K562 (cell line): ENCODE data around the gene ZNF189. TPM values are rescaled to one million over a fixed set of nuclear protein-coding genes. Genes with fewer than 3 reads are reported as not detected.

Experiments used
- ATAC-seq: fragments of 200-7000 bp; cut with Tn5 transposase; 3 replicates; pipeline ENCODE4 v1.9.1; 2020; ENCODE audit warnings: moderate library complexity
- BruUV-seq: library from RNA; stranded (reverse); fragments of 400-500 nt; replicated peaks from 2 replicates; lab custom pipeline; 2021; lab: Mats Ljungman, UMichigan
- CTCF ChIA-PET: fragments of 300-600 bp; formaldehyde crosslinking; extraction: SDS; loops from one replicate; lab custom pipeline; 2021; ENCODE audit warnings: low intra/inter-chr PET ratio; lab: Yijun Ruan, JAX
- POLR2A ChIA-PET: fragments of 300-600, 350-650 bp; sonication (Branson Sonifier 250); formaldehyde crosslinking; extraction: SDS; loops from one replicate; lab custom pipeline; 2021; ENCODE audit warnings: antibody characterized with exemption, inconsistent platforms; lab: Yijun Ruan, JAX
- DNase-seq, 4 experiments: peaks; one replicate each; pipeline versions ENCODE4 v3.0.0 to v3.0.0-alpha.2; 2011 to 2018; ENCODE audit warnings: low spot score in 3 of 4, mixed read lengths in 3 of 4; ENCODE audit errors: extremely low read depth in 1 of 4
- FAIRE-seq: peaks from 2 replicates; lab custom pipeline; 2011; peaks lifted over from hg19 to GRCh38; lab: Jason Lieb, UNC
- H2AFZ ChIP-seq: 2 replicates; pipeline ENCODE4 v1.6.0; 2011; ENCODE audit warnings: low read depth, low read length, control low read depth, inconsistent platforms
- H3K27ac ChIP-seq: fragments of 200-600 bp; 3 replicates; pipeline ENCODE4 v1.8.0; 2011; ENCODE audit warnings: low read depth, mild to moderate bottlenecking, control low read depth, inconsistent platforms, low read length, moderate library complexity, mixed read lengths; ENCODE audit errors: extremely low read depth
- H3K27me3 ChIP-seq, 2 experiments: fragments of 300-600 bp in 1 of 2; 2 replicates in 1 of 2; 3 replicates in 1 of 2; pipeline versions ENCODE4 v1.6.0 to v1.8.0; 2011; ENCODE audit warnings: inconsistent platforms in 2 of 2, low read length in 2 of 2, mild to moderate bottlenecking in 1 of 2, mixed read lengths in 1 of 2, moderate library complexity in 1 of 2; ENCODE audit not compliant: control insufficient read depth in 2 of 2, insufficient read depth in 2 of 2
- H3K36me3 ChIP-seq: fragments of 300-600 bp; 3 replicates; pipeline ENCODE4 v1.8.0; 2011; ENCODE audit warnings: mild to moderate bottlenecking, low read length, inconsistent platforms; ENCODE audit not compliant: control insufficient read depth, insufficient read depth
- H3K4me1 ChIP-seq, 2 experiments: fragments of 200-600 bp in 1 of 2; replicated peaks in 1 of 2; 2 replicates in 1 of 2; 3 replicates in 1 of 2; pipeline versions ENCODE4 v1.5.1 to v1.8.0; 2011; ENCODE audit warnings: inconsistent platforms in 2 of 2, low read length in 2 of 2, mild to moderate bottlenecking in 1 of 2, mixed read lengths in 1 of 2, moderate library complexity in 1 of 2; ENCODE audit not compliant: control insufficient read depth in 2 of 2, insufficient read depth in 2 of 2
- H3K4me2 ChIP-seq: 2 replicates; pipeline ENCODE4 v1.6.1; 2011; ENCODE audit warnings: low read length, control low read depth, inconsistent platforms, mixed read lengths; ENCODE audit not compliant: insufficient read depth
- H3K4me3 ChIP-seq: fragments of 200-600 bp; sonication (generic), shearing (Covaris generic); 2 replicates; pipeline ENCODE4 v1.5.1; 2016; ENCODE audit warnings: control low read depth, inconsistent platforms
- H3K79me2 ChIP-seq: fragments of 200-600 bp; 3 replicates; pipeline ENCODE4 v1.8.0; 2011; ENCODE audit warnings: low read length, inconsistent platforms; ENCODE audit not compliant: control insufficient read depth, insufficient read depth
- H3K9ac ChIP-seq, 2 experiments: 2 replicates each; pipeline versions ENCODE4 v1.6.0 to v1.6.1; 2011; ENCODE audit warnings: low read depth in 2 of 2, low read length in 2 of 2, control low read depth in 1 of 2, inconsistent platforms in 1 of 2, mild to moderate bottlenecking in 1 of 2, mixed read lengths in 1 of 2; ENCODE audit not compliant: insufficient read depth in 1 of 2
- H3K9me1 ChIP-seq: one replicate; pipeline ENCODE4 v1.6.0; 2011; ENCODE audit warnings: inconsistent platforms, mild to moderate bottlenecking, low read length, moderate library complexity; ENCODE audit not compliant: control insufficient read depth, insufficient read depth
- H3K9me3 ChIP-seq: replicated peaks from 2 replicates; pipeline ENCODE4 v1.5.1; 2011; ENCODE audit warnings: low read depth, low read length, inconsistent platforms; ENCODE audit not compliant: control insufficient read depth, insufficient read depth
- H4K20me1 ChIP-seq: replicated peaks from 2 replicates; pipeline ENCODE4 v1.6.1; 2011; ENCODE audit warnings: low read length, inconsistent platforms, mixed read lengths; ENCODE audit not compliant: control insufficient read depth, insufficient read depth
- CCNT2 ChIP-seq: IDR thresholded peaks from 2 replicates; pipeline ENCODE4 v1.6.1; 2011; ENCODE audit warnings: borderline replicate concordance, low read depth, mild to moderate bottlenecking, moderate library complexity, mixed read lengths, low read length; ENCODE audit not compliant: insufficient read length; ENCODE audit errors: extremely low read depth
- RNF219 ChIP-seq: fragments of 250-450 bp; sonication (Bioruptor Pico); IDR thresholded peaks from 2 replicates; pipeline ENCODE4 v1.5.0; 2022; ENCODE audit warnings: mild to moderate bottlenecking
- SFPQ ChIP-seq: fragments of 200-400 bp; formaldehyde crosslinking; IDR thresholded peaks from 2 replicates; pipeline ENCODE4 v1.6.1; 2017; ENCODE audit warnings: mild to moderate bottlenecking, low read depth, low read length, moderate library complexity
- ZBTB7A ChIP-seq: IDR thresholded peaks from 2 replicates; pipeline ENCODE4 v1.6.1; 2011; ENCODE audit warnings: low read depth, mild to moderate bottlenecking, low read length, moderate library complexity, borderline replicate concordance; ENCODE audit not compliant: control insufficient read depth
- ZNF431 ChIP-seq: sonication (generic); formaldehyde crosslinking; IDR thresholded peaks from 2 replicates; pipeline ENCODE4 v1.8.0; 2022; ENCODE audit warnings: mild to moderate bottlenecking, missing genetic modification reagents
- WGBS: fragments of 100-300 bp; shearing (Covaris generic); methylation state at CpG from one replicate; pipeline ENCODE4 v1.1.6; 2016; ENCODE audit warnings: low coverage, mixed read lengths; ENCODE audit not compliant: insufficient coverage; ENCODE audit errors: missing lambda C conversion rate; 5-methylcytosine and 5-hydroxymethylcytosine counted together
- in situ Hi-C: fragments of 300-500 bp; cut with MboI; formaldehyde crosslinking; loops from 4 replicates; pipeline ENCODE4 v1.15.0; 2018; ENCODE audit warnings: inconsistent platforms, mixed read lengths
- intact Hi-C: fragments of 100-400 bp; cut with micrococcal nuclease; formaldehyde crosslinking; loops from 2 replicates; pipeline ENCODE4 v1.14.2; 2022
- polyA plus RNA-seq, 8 experiments: library from polyadenylated mRNA; depleted of rRNA in 4 of 8; stranded (reverse) in 5 of 8; unstranded in 3 of 8; fragments of >200 nt; fragmentation: Nextera tagmentation in 2 of 8; fragmentation: Illumina TruSeq in 1 of 8; extraction: Ambion mirVana in 2 of 8; extraction: Trizol in 1 of 8; gene quantifications; 2 replicates each; pipeline versions ENCODE4 v1.2.1 to v1.2.3, GENCODE V29; 2011 to 2014; ENCODE audit warnings: inconsistent platforms in 1 of 8, missing spikeins in 1 of 8
- total RNA-seq, 7 experiments: library from RNA; depleted of rRNA in 6 of 7; stranded (reverse); fragments of >200 nt in 6 of 7; fragmentation: Illumina TruSeq in 2 of 7; extraction: Trizol in 2 of 7; gene quantifications; 2 replicates each; pipeline versions ENCODE4 v1.2.1 to v1.2.3, GENCODE V29; 2011 to 2021; ENCODE audit warnings: low replicate concordance in 1 of 7

The ZNF189 gene
- total and polyA plus RNA-seq, 9 of the 15 experiments (the other 6 are each of a cell fraction or from before 2014, with no cell fraction given) = 2.4 to 15.3 (median 6.4) TPM

- BruUV-seq = no TSS peak
- Histone ChIP-seq H3K4me1 (peaks cover 0 to 6% of the 10 kb centered on the region in 2 experiments; a peak in 1 of 5 replicates), H4K20me1 (no peaks in the 10 kb centered on the region), H3K27me3 (no peaks in the 10 kb centered on the region), H3K4me2 (no peak overlapping the region), H3K9me3 (no peaks in the 10 kb centered on the region), H3K27ac (no peak overlapping the region), H2AFZ (no peak overlapping the region), H3K9ac (no peak overlapping the region), H3K79me2 (no peaks in the 10 kb centered on the region), H3K9me1 (no peaks in the 10 kb centered on the region), H3K36me3 (no peaks in the 10 kb centered on the region), H3K4me3 (no peak overlapping the region)
- TF ChIP-seq CCNT2 = no peak
- peak; percentile 93 for TF ChIP-seq ZNF431 (CRISPR knock-in tag)
- no peak for FAIRE-seq
- DNase-seq = no peak
- in situ Hi-C loops (no loop called here), intact Hi-C loops (loop anchor here (10.0 kb wide), 2 partner anchors 337 to 737 kb away; no protein-coding TSS in a partner anchor)
- ATAC-seq = no peak
- POLR2A ChIA-PET = no interaction called here
- CTCF ChIA-PET = no interaction called here
- 10% methylated on average over 4 of the region's 4 CpGs for WGBS
Observed at GRCh38 chr9:101451498-101451897, 52.8 kb downstream of the ZNF189 start.

GRCh38 chr9:101453776-101454570 lies 55.3 kb downstream of the ZNF189 start:
- no peaks in the 10 kb centered on the region for H3K79me2 ChIP-seq
- intact Hi-C loops (loop anchor here (10.0 kb wide), 2 partner anchors 339 to 739 kb away; no protein-coding TSS in a partner anchor), in situ Hi-C loops (no loop called here)
- no peak overlapping the region for H3K4me2 ChIP-seq
- WGBS = 17% methylated on average over 4 of the region's 4 CpGs
- peaks cover 0 to 5% of the 10 kb centered on the region in 2 experiments; a peak in 1 of 5 replicates for H3K4me1 ChIP-seq
- H3K9me3 ChIP-seq = no peaks in the 10 kb centered on the region
- no peak overlapping the region for H3K4me3 ChIP-seq
- POLR2A ChIA-PET = no interaction called here
- H3K27ac ChIP-seq = no peak overlapping the region
- ATAC-seq (no peak), FAIRE-seq (no peak), DNase-seq (no peak)
- CTCF ChIA-PET = no interaction called here
- no peaks in the 10 kb centered on the region for H4K20me1 ChIP-seq
- no peaks in the 10 kb centered on the region for H3K27me3 ChIP-seq
- no peaks in the 10 kb centered on the region for H3K9me1 ChIP-seq
- no peak overlapping the region for H3K9ac ChIP-seq
- H2AFZ ChIP-seq = no peak overlapping the region
- BruUV-seq = no TSS peak
- H3K36me3 ChIP-seq = no peaks in the 10 kb centered on the region
- TF ChIP-seq RNF219 (CRISPR knock-in tag) = no peak
- no peak for TF ChIP-seq SFPQ
- no peak for TF ChIP-seq ZBTB7A
